Ovary (tissue), 3 donors: ENCODE results near the gene RPL10A.

Experiments used
- CTCF ChIP-seq, 3 donors: fragments of 450-650 bp in 2 of 3; fragments of 200-600 bp in 1 of 3; IDR thresholded peaks; one replicate each; pipeline versions ENCODE4 v1.5.1 to v1.8.0; 2016 to 2022; ENCODE audit warnings: antibody characterized with exemption in 3 of 3, mild to moderate bottlenecking in 1 of 3
- EP300 ChIP-seq: sonication (generic); formaldehyde crosslinking; IDR thresholded peaks from one replicate; pipeline ENCODE4 v1.6.1; 2017; ENCODE audit warnings: antibody characterized with exemption
- POLR2A ChIP-seq: fragments of 450-650 bp; IDR thresholded peaks from one replicate; pipeline ENCODE4 v1.6.1; 2017; ENCODE audit warnings: antibody characterized with exemption, mild to moderate bottlenecking, moderate library complexity
- donor health status: DM: no; HTN: no; CAD: no.

GRCh38 chr6:35461270-35461669 is 6.9 kb upstream of the RPL10A start:
- TF ChIP-seq CTCF (IDR thresholded peaks at IDR 0.05) (no peak), POLR2A (no peak), EP300 (no peak)
